DND-41 (cell line): ENCODE results near the gene S100A7A.
"Not testable (repeated sequence)": the region's sequence is repeated elsewhere in the genome, so short reads cannot be mapped to it uniquely, and the experiment has no call there.

Experiments
- ATAC-seq: fragments of 200-7000 bp; cut with Tn5 transposase; 3 replicates; pipeline ENCODE4 v1.9.1; 2021; ENCODE audit warnings: low read depth; ENCODE audit not compliant: insufficient read depth
- DNase-seq: peaks from one replicate; pipeline ENCODE4 v3.0.0-alpha.2; 2020
- H2AFZ ChIP-seq: 2 replicates; pipeline ENCODE4 v1.6.0; 2012; ENCODE audit warnings: low read depth, low read length
- H3K27ac ChIP-seq: 2 replicates; pipeline ENCODE4 v1.5.1; 2012; ENCODE audit warnings: low read length, inconsistent platforms
- H3K27me3 ChIP-seq: fragments of 200-600 bp; sonication (generic); 2 replicates; pipeline ENCODE4 v1.6.0; 2012; ENCODE audit warnings: low read length, mild to moderate bottlenecking, inconsistent platforms; ENCODE audit not compliant: insufficient read depth, poor library complexity
- H3K36me3 ChIP-seq: 2 replicates; pipeline ENCODE4 v1.5.1; 2012; ENCODE audit warnings: low read length, inconsistent platforms; ENCODE audit not compliant: insufficient read depth
- H3K4me1 ChIP-seq: 2 replicates; pipeline ENCODE4 v1.5.1; 2012; ENCODE audit warnings: mild to moderate bottlenecking, low read length; ENCODE audit not compliant: insufficient read depth
- H3K4me2 ChIP-seq: 2 replicates; pipeline ENCODE4 v1.6.0; 2012; ENCODE audit warnings: mild to moderate bottlenecking, moderate library complexity, low read length, inconsistent platforms; ENCODE audit not compliant: insufficient read depth
- H3K4me3 ChIP-seq, 2 experiments: fragments of 200-600 bp in 1 of 2; shearing (Covaris generic) in 1 of 2; 2 replicates each; pipeline ENCODE4 v1.5.1; 2012 to 2016; ENCODE audit warnings: inconsistent platforms in 2 of 2, low read length in 2 of 2, mild to moderate bottlenecking in 2 of 2, low read depth in 1 of 2, moderate library complexity in 1 of 2
- H3K79me2 ChIP-seq: 2 replicates; pipeline ENCODE4 v1.6.0; 2012; ENCODE audit warnings: low read length, inconsistent platforms; ENCODE audit not compliant: insufficient read depth
- H3K9ac ChIP-seq: 2 replicates; pipeline ENCODE4 v1.6.0; 2012; ENCODE audit warnings: low read depth, mild to moderate bottlenecking, inconsistent platforms, low read length, moderate library complexity
- H3K9me3 ChIP-seq: 2 replicates; pipeline ENCODE4 v1.5.1; 2012; ENCODE audit warnings: low read length, moderate library complexity, mild to moderate bottlenecking, inconsistent platforms; ENCODE audit not compliant: insufficient read depth, severe bottlenecking
- H4K20me1 ChIP-seq: 2 replicates; pipeline ENCODE4 v1.6.0; 2012; ENCODE audit warnings: low read length; ENCODE audit not compliant: insufficient read depth
- EZH2 ChIP-seq: IDR thresholded peaks from 3 replicates; pipeline ENCODE4 v1.6.1; 2012; ENCODE audit warnings: borderline replicate concordance, low read depth, mild to moderate bottlenecking, moderate library complexity, low read length, inconsistent platforms; ENCODE audit not compliant: severe bottlenecking
- TF ChIP-seq, protein P1 (sequence below): IDR thresholded peaks from 2 replicates; pipeline ENCODE4 v1.5.1; 2012; ENCODE audit warnings: borderline replicate concordance, low read length, moderate library complexity, mild to moderate bottlenecking; ENCODE audit not compliant: poor library complexity, severe bottlenecking; ENCODE audit errors: extremely low read depth

Gene S100A7A

GRCh38 chr1:153402226-153402625 is 14.1 kb upstream of the S100A7A start:
- Histone ChIP-seq H3K4me2 (no peak overlapping the region), H3K79me2 (no peaks in the 10 kb centered on the region), H2AFZ (no peak overlapping the region), H3K4me3 (no peak overlapping the region), H3K36me3 (no peaks in the 10 kb centered on the region), H4K20me1 (no peaks in the 10 kb centered on the region), H3K27ac (no peak overlapping the region), H3K9ac (no peak overlapping the region), H3K27me3 (no peaks in the 10 kb centered on the region), H3K9me3 (no peaks in the 10 kb centered on the region), H3K4me1 (no peaks in the 10 kb centered on the region)
- ATAC-seq (no peak), DNase-seq (no peak)
- TF ChIP-seq, protein P1, sequence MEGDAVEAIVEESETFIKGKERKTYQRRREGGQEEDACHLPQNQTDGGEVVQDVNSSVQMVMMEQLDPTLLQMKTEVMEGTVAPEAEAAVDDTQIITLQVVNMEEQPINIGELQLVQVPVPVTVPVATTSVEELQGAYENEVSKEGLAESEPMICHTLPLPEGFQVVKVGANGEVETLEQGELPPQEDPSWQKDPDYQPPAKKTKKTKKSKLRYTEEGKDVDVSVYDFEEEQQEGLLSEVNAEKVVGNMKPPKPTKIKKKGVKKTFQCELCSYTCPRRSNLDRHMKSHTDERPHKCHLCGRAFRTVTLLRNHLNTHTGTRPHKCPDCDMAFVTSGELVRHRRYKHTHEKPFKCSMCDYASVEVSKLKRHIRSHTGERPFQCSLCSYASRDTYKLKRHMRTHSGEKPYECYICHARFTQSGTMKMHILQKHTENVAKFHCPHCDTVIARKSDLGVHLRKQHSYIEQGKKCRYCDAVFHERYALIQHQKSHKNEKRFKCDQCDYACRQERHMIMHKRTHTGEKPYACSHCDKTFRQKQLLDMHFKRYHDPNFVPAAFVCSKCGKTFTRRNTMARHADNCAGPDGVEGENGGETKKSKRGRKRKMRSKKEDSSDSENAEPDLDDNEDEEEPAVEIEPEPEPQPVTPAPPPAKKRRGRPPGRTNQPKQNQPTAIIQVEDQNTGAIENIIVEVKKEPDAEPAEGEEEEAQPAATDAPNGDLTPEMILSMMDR: no peak
- TF ChIP-seq EZH2: no peak

DNA sequence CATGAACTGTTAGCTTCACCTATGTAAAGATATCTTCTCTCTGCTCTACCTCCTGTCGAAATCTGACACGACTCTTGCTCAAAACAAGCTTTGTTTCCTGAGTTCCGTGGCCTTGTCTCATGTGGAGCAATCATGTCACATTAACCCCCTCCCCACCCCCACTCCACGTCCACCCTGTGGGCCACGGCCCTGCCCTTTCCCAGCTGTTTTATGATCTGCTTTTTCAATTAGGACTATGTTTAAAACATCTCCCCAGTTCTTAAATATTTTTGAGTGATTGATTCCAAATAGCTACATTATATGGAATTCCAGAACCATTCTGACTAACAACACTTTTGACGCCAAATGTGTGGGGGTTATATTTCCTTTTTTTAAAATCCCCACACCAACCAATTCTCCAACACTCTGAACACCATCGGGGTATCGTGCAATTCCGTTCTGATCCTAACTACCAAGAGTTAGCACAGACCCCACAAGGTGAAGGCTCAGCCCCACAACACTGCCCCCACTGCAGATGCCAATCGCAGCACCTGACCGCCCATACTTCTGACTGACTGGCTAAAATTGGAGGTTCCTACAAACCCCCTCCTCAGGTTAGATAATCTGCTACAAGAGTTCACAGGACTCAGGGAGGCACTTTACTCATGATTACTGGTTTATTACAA is 12.8 kb upstream of the S100A7A start:
- no peaks in the 10 kb centered on the region for H3K79me2 ChIP-seq
- no peak overlapping the region for H3K4me3 ChIP-seq
- ATAC-seq (no peak), DNase-seq (no peak)
- H3K27ac ChIP-seq: no peak overlapping the region
- no peaks in the 10 kb centered on the region for H4K20me1 ChIP-seq
- H3K9me3 ChIP-seq: no peaks in the 10 kb centered on the region
- H2AFZ ChIP-seq: no peak overlapping the region
- no peaks in the 10 kb centered on the region for H3K36me3 ChIP-seq
- TF ChIP-seq, protein P1: no peak
- no peak for TF ChIP-seq EZH2
- no peaks in the 10 kb centered on the region for H3K4me1 ChIP-seq
- no peak overlapping the region for H3K9ac ChIP-seq
- H3K4me2 ChIP-seq: no peak overlapping the region
- H3K27me3 ChIP-seq: no peaks in the 10 kb centered on the region

GRCh38 chr1:153404086-153404635 is 12.2 kb upstream of the S100A7A start:
- H3K4me1 ChIP-seq: no peaks in the 10 kb centered on the region
- H3K9ac ChIP-seq: no peak overlapping the region
- no peaks in the 10 kb centered on the region for H3K36me3 ChIP-seq
- DNase-seq (no peak), ATAC-seq (no peak)
- no peaks in the 10 kb centered on the region for H4K20me1 ChIP-seq
- no peak overlapping the region for H3K4me3 ChIP-seq
- H2AFZ ChIP-seq: no peak overlapping the region
- no peaks in the 10 kb centered on the region for H3K9me3 ChIP-seq
- H3K27ac ChIP-seq: no peak overlapping the region
- TF ChIP-seq EZH2: no peak
- TF ChIP-seq, protein P1: no peak
- H3K4me2 ChIP-seq: no peak overlapping the region
- H3K79me2 ChIP-seq: no peaks in the 10 kb centered on the region
- no peaks in the 10 kb centered on the region for H3K27me3 ChIP-seq

GRCh38 chr1:153404768-153405167 is 11.6 kb upstream of the S100A7A start:
- Histone ChIP-seq H3K9ac (no peak overlapping the region), H4K20me1 (no peaks in the 10 kb centered on the region), H3K79me2 (no peaks in the 10 kb centered on the region), H2AFZ (no peak overlapping the region), H3K9me3 (no peaks in the 10 kb centered on the region), H3K4me3 (no peak overlapping the region), H3K27ac (no peak overlapping the region), H3K36me3 (no peaks in the 10 kb centered on the region), H3K4me2 (no peak overlapping the region), H3K4me1 (no peaks in the 10 kb centered on the region), H3K27me3 (no peaks in the 10 kb centered on the region)
- no peak for ATAC-seq
- peak; percentile 46 for DNase-seq
- no peak for TF ChIP-seq EZH2
- TF ChIP-seq, protein P1: peak; percentile 66

DNA sequence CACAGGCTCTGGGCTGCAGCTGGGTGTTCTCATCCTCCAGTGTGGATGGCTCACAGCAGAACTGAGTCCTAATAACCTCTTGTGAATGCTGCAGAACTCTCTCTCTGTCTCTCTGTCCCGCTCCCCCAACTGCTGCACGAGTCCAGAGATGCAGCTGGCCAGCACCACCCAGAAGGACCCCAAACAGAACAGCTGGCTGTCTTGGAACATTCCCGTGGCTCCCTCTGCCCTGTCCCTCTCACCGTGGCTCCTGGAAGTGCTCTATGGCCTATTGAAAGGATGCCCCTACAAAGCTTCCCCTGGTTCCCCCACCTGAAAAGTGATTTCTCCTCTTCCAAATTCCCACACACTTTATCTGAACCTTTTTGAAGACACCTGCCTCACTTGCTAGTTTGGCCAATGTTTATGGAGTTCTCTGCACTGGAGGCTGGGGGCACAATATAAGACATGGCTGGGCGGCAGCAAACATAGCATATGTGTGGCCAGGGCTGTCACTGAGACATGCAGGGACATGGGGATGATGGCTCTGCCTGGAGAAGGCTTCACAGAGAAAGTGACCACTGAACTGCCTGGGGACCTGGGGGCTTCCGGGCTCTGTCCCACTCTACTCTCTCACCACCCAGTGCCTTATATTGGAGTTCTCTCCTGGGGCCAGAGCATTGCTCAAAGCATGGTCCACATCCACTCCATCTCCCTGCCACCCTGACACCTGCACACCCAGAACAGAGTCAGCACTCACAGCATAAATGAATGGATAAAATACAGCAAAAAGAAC is 10.3 kb upstream of the S100A7A start:
- not testable (repeated sequence) for H4K20me1 ChIP-seq, H3K27ac ChIP-seq, ATAC-seq, H3K4me2 ChIP-seq, H3K27me3 ChIP-seq, H3K9me3 ChIP-seq, H3K4me1 ChIP-seq, H3K4me3 ChIP-seq, DNase-seq, H3K36me3 ChIP-seq, H3K9ac ChIP-seq, H3K79me2 ChIP-seq, H2AFZ ChIP-seq
